ENCODE results near the gene CYP4F22. TPM values are rescaled to one million over a fixed set of nuclear protein-coding genes. Genes with fewer than 3 reads are reported as not detected.

The CYP4F22 gene
- total RNA-seq, 6 experiments from 2014 or later: not detected

GRCh38 chr19:15487038-15487437 is 21.3 kb upstream of the CYP4F22 start:
- no peak for TF ChIP-seq CTCF (IDR thresholded peaks at IDR 0.05)
- Mint-ChIP-seq H3K27me3 (ENCODE audit: insufficient read depth) (peaks cover 4% of the 10 kb centered on the region; the same call in 1 of the 2 replicates), H3K4me1 (ENCODE audit: low read depth) (no peaks in the 10 kb centered on the region), H3K4me3 (no peak overlapping the region), H3K9me3 (peaks cover 5% of the 10 kb centered on the region; the same call in 1 of the 2 replicates), H3K27ac (no peak overlapping the region), H3K36me3 (ENCODE audit: low read depth) (no peaks in the 10 kb centered on the region)
- DNase-seq: no peak

GRCh38 chr19:15488489-15489226 is 19.7 kb upstream of the CYP4F22 start:
- Mint-ChIP-seq H3K4me3 (no peak overlapping the region), H3K27ac (no peak overlapping the region), H3K36me3 (ENCODE audit: low read depth) (no peaks in the 10 kb centered on the region), H3K4me1 (ENCODE audit: low read depth) (no peaks in the 10 kb centered on the region), H3K9me3 (peaks cover 5% of the 10 kb centered on the region; the same call in 1 of the 2 replicates), H3K27me3 (ENCODE audit: insufficient read depth) (peaks cover 4% of the 10 kb centered on the region; the same call in 1 of the 2 replicates)
- TF ChIP-seq CTCF (IDR thresholded peaks at IDR 0.05): no peak
- DNase-seq: no peak

- Mint-ChIP-seq H3K4me1 (ENCODE audit: low read depth) (no peaks in the 10 kb centered on the region), H3K36me3 (ENCODE audit: low read depth) (no peaks in the 10 kb centered on the region), H3K27me3 (ENCODE audit: insufficient read depth) (peaks cover 5% of the 10 kb centered on the region), H3K27ac (no peak overlapping the region), H3K4me3 (no peak overlapping the region), H3K9me3 (no peaks in the 10 kb centered on the region)
- no peak for DNase-seq
- no peak for TF ChIP-seq CTCF (IDR thresholded peaks at IDR 0.05)
These were observed 13.2 kb upstream of the CYP4F22 start for GRCh38 chr19:15495151-15495550.

GRCh38 chr19:15498156-15498858 is 10.0 kb upstream of the CYP4F22 start:
- Mint-ChIP-seq H3K27ac (no peak overlapping the region), H3K4me1 (ENCODE audit: low read depth) (no peaks in the 10 kb centered on the region), H3K27me3 (ENCODE audit: insufficient read depth) (peaks cover 9% of the 10 kb centered on the region), H3K4me3 (no peak overlapping the region), H3K36me3 (ENCODE audit: low read depth) (no peaks in the 10 kb centered on the region), H3K9me3 (no peaks in the 10 kb centered on the region)
- no peak for TF ChIP-seq CTCF (IDR thresholded peaks at IDR 0.05)
- no peak for DNase-seq

- Mint-ChIP-seq H3K9me3 (no peaks in the 10 kb centered on the region), H3K4me1 (ENCODE audit: low read depth) (no peaks in the 10 kb centered on the region), H3K27ac (no peak overlapping the region), H3K36me3 (ENCODE audit: low read depth) (no peaks in the 10 kb centered on the region), H3K27me3 (ENCODE audit: insufficient read depth) (peaks cover 9% of the 10 kb centered on the region), H3K4me3 (no peak overlapping the region)
- no peak for DNase-seq
- TF ChIP-seq CTCF (IDR thresholded peaks at IDR 0.05): no peak
These were observed 9.4 kb upstream of the CYP4F22 start for GRCh38 chr19:15498910-15499309.
